GM12864 (cell line): Measurements from ENCODE around the gene SLC7A5.
"Not testable (repeated sequence)": the region's sequence is repeated elsewhere in the genome, so short reads cannot be mapped to it uniquely, and the experiment has no call there.

Experiments
- DNase-seq: peaks from one replicate; pipeline ENCODE4 v3.0.0-alpha.2; 2011; ENCODE audit warnings: low read depth
- H3K4me3 ChIP-seq: 2 replicates; pipeline ENCODE4 v1.5.1; 2011; ENCODE audit warnings: mild to moderate bottlenecking, low read depth, low read length, control low read depth
- TF ChIP-seq, protein P1 (sequence below): IDR thresholded peaks from 2 replicates; pipeline ENCODE4 v1.5.1; 2011; ENCODE audit warnings: low read depth, mild to moderate bottlenecking, moderate library complexity, low read length, control low read depth, inconsistent platforms; ENCODE audit errors: missing control alignments

SLC7A5 gene

DNA sequence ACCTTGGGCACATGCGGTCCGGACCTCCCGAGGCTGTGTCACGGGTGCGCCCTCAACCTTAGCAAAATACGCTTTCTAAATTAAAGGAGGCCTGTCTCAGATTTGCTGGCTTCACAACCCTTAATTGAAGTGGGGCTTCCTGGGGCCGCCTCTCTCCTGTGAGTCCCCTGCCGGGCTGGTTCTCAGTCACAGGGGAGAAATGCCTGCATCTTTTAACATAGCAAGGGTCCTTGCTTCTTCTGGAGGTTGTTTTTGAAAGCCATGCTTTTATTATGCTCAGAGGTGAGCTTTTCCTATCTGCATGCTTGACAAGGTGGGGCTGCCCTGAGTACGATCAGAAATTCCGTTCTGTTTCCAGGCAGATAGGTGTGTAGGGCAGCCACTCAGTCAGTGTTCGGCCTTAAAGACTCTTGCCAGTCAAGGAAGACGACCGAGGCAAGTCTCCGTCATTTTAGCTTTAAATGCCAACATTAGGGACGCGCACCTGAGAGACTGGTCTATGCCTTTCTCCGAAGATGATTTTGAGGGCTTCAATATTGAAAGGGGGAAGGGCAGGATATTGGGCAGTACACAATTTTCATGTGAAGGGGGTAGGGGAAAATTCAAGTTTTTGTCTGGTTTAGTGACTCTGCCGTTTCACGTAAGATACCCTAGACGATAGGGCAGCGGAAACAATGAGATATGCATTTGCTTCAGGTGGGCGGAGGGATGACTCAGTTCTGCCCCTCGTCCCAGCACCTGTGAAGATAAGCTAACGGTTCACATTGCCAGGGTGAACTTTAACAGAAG lies 5.5 kb upstream of the SLC7A5 start:
- TF ChIP-seq, protein P1, sequence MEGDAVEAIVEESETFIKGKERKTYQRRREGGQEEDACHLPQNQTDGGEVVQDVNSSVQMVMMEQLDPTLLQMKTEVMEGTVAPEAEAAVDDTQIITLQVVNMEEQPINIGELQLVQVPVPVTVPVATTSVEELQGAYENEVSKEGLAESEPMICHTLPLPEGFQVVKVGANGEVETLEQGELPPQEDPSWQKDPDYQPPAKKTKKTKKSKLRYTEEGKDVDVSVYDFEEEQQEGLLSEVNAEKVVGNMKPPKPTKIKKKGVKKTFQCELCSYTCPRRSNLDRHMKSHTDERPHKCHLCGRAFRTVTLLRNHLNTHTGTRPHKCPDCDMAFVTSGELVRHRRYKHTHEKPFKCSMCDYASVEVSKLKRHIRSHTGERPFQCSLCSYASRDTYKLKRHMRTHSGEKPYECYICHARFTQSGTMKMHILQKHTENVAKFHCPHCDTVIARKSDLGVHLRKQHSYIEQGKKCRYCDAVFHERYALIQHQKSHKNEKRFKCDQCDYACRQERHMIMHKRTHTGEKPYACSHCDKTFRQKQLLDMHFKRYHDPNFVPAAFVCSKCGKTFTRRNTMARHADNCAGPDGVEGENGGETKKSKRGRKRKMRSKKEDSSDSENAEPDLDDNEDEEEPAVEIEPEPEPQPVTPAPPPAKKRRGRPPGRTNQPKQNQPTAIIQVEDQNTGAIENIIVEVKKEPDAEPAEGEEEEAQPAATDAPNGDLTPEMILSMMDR: no peak
- H3K4me3 ChIP-seq: no peak overlapping the region

DNA sequence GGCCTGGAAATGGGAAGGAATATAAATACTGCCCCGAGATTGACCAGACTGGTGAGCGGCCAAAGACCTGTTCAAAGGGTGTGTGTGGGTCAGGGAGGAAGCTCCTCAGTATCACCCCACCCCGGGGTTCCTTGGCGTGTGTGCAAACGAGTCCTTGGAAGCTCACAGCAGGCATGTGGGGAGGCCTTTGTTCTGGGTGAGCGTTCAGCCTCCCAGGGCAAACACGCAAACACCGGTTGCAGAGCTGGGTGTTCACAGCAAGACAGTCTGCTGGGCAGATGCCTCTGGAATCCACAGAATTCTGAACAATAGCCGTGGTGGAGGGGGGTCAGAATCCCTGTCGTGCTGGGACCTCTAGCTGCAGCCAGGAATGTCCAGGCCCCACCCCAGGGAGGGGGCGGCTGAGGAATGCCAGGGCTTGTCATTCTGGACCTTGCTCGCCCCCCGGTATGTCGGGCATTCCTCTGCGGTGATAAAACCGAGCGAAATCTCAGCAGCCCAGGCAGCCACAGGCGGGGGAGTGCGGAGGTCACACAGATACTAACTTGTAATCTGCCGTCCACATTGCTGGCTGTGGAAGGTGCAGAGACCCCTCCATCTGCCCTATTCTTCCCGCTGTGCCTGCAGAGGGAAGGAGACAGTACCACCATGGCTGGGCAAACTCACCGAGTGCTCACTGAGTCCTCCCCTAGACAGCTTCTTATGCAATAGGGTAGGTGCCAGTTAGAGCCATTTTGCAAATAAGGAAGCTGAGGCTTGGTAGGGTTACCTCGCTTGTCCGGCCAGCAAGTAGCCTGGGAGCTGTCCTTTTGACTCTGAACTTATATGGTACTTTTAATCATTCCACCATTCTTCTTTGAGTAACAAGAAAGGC lies 1.3 kb upstream of the SLC7A5 start:
- not testable (repeated sequence) for DNase-seq, H3K4me3 ChIP-seq

More for the DNA sequence above, 5.5 kb upstream of the SLC7A5 start:
- DNase-seq: no peak

DNA sequence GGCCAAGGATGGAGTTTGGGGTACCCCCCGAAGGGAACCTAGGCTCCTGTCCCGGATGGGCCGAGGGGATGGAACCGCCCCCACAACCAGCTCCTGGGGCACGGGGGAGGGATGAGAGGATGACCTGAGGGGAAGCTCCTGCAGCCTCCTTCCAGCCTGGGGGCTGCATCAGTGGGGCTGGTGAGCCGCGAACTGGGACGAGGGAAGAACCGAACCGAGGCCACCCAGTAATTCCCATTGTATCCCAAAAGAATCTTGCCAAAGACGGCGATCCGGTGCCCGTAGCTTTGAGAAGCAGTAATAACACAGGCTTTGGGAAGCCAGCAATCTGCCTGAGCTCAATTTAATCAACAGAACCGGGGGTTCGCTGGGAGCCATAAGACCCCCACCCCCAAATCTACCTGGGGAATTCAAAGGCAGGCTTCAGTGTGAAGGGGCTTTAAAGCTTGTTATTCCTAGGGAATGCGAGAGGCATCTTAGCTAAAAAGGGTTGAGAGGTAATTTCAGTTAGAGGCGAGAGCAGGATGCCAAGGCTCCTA lies 641 bp upstream of the SLC7A5 start:
- H3K4me3 ChIP-seq, DNase-seq: not testable (repeated sequence)

DNA sequence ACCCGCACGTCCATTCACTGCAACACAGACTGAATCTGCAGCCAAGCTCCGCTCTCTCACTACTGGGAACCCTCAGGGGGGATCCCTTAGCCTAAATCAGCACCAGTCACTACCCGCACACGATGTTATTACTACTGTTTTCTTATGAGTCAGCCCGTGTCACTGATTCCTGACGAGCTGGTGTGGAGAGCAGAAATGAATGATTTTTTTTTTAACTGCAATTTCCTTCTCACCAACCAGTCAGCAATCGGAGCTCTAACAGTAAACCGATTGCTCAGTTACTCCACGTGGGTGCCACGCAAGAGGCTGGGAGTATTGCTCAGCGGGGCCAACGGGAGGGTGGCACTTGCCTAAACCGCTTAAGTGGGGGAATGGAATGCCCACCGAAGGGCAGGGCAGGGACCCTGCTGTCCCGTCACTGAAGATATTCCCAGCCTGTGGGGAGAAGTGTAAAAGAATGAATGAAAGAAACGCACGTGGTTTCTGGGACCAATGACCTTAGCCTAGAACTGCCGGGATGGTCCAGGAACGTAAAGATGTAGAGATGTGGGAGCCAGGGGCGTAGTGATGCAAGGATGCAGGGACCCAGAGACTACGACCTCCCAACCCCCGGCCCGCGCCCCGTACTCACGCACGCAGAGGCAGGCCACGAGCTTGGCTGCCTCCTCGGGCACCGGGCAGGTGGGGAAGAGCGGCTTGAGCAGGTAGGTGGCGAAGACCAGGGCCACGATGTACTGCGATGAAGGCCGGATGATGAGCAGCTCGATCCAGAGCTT lies 865 bp downstream of the SLC7A5 start:
- peak overlapping the region; percentile 58 for H3K4me3 ChIP-seq
- DNase-seq: peak; percentile 59

DNA sequence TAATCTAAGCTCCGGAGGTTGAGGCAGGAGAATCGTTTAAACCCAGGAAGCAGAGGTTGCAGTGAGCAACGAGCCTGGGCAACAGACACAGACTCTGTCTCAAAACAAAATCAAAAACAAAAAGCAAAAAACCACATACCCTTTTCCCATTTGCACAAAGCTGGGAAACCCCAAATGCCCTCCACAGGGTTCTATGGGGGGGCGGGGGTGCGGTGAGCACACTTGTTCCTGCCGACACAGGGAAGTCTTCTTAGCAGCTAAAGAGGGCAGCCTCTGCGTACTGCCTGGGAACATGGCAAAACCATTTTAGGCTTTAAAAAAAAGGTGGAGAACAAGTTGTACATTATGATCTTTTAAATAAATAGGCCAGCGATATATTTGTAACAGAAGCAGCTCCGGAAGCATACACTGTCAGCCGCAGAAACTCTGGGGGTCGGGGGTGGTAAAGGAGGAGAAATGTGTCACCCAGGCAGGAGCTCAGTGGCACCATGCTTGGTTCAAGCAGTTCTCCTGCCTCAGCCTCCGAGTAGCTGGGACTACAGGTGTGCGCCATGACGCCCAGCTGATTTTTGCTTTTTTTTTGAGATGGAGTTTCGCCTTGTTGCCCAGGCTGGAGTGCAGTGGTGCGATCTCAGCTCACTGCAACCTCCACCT lies 3.3 kb downstream of the SLC7A5 start:
- peak overlapping the region; percentile 66 for H3K4me3 ChIP-seq
- not testable (repeated sequence) for DNase-seq

DNA sequence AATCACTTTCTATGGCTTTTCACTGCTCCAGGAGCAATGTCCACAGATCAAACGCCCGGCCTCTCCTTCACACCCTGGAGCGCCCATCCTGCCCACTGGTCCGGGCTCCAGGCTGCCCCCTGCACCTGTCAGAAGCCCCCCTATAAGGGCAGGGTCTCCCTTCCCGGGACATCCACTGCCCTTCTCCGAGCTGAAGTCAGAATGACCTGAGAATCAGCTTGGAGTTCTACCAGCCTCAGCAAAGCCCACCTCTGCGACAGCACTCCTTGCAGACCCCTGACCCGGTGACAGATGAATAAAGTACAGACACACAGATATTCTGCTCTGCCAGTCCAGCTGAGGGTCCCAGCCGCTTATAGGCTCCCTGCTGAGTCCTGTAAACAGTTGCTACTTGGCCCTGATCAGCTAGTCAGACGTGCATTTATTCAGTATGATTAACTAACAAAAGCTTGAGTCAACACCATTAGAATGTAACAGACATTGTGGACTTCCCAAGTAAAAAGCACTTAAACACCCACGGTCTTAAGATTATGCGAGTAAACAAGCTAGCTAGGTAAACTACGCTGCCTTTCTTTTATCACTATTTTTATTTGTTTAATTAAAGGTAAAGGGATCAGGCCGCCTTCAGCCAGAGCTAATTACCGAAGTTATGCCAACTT lies 4.8 kb downstream of the SLC7A5 start:
- TF ChIP-seq, protein P1: no peak
- no peak for DNase-seq
- peak overlapping the region; percentile 35 for H3K4me3 ChIP-seq

DNA sequence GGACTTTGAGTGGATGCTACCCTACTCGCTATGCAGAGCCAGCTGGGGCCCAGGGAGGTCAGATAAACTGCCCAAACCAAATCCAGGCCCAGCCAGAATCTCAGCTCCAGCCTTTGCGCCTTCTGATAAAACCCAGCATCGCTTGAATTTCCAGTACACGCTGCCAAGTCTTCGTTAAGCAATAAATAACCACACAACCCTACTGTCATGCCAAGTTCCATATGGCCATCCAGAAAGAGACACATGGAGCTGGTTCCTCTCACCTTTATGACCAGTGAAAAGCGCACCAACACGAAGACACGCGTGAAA lies 6.0 kb downstream of the SLC7A5 start:
- H3K4me3 ChIP-seq: peak overlapping the region; percentile 31; the same call in 1 of the 2 replicates
- DNase-seq: not testable (repeated sequence)

DNA sequence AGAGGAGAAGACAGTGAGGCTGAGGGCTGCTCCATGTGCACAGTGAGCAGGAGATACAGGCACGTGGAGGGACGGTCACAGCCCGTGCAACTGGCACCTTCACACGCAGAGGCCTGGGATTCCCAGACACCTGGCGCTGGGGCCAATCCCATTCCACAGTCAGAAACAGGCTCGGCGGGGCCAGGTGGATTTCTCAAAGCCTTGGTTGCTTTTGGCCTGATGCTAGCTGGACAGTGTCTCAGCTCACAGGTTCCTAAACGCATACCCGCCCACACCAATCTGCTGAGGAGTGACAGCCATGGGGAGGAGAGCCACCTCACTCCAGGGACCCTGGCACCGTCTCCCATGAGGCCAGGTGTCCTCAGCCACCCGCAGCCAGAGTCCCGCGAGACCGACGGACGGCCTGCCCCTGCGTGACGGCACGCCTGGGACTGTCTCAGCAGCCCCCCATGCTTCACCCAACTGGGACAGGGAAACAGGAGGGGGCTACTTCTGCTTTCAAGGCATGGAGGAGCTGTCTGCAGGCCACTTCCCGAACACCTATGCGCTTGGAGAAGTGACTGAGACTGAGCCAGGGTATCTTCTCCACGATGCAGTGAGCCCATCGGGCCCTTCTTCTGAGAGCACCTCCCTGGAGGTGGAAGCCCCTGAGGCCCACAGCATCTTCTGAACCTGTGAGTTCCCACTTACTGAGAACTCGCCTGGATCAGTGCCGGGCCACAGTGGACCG lies 6.5 kb downstream of the SLC7A5 start:
- DNase-seq: not testable (repeated sequence)
- H3K4me3 ChIP-seq: peak overlapping the region; percentile 31

DNA sequence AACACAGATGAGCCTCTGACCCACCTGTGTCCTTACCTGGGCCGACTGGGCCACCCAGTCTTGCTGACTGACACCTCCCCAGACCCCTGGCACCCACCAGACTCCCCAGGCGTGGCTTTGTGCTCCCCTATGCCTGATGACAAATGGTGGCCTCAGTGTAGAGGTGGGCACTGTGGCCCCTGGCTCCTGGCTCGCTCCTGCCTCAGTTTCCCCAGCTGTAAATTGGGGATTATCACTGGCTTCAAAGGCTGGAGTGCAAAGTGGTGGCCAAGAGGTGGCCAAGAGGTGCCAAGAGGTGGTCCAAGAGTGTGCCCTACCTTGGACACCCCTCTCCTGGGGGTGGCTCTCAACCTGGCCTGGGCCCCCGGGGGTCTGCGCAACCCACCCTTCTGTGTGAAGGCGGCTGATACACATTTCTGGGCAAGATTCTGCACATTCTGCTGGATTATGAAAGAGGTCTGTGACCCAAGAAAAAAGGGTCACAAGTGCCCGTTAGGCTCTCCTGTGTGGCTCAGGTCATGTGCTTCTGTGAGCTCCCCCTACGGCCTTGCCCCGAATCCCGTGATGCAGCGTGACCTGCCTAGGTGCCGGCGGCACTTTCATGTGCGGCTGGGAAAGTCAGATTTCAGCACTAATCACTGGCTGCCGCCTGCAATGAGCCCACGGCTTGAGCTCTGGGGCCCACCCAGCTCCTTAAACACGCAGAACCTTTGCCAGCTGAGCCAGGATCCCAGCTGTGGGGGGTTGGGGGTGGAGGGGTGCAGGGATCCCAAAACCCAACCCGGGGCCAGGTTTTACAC lies 7.8 kb downstream of the SLC7A5 start:
- H3K4me3 ChIP-seq, DNase-seq: not testable (repeated sequence)
